Measurements from ENCODE around the gene PRLR. TPM values are rescaled to one million over a fixed set of nuclear protein-coding genes. Genes with fewer than 3 reads are reported as not detected.

PRLR gene
- polyA plus RNA-seq, 1 donor from 2014 or later: 0.50 TPM

- Histone ChIP-seq H2AFZ (ENCODE audit: low read depth, low read length) (no peak overlapping the region), H3K27ac (ENCODE audit: low read length) (no peak overlapping the region), H3K9ac (ENCODE audit: low read length) (no peak overlapping the region), H3K4me3 (ENCODE audit: low read length) (no peak overlapping the region), H3K36me3 (ENCODE audit: insufficient read depth, low read length) (no peaks in the 10 kb centered on the region), H3K4me2 (ENCODE audit: low read length) (no peak overlapping the region), H3F3A (ENCODE audit: insufficient read depth, low read length, poor library complexity, severe bottlenecking) (no peaks in the 10 kb centered on the region), H3K79me2 (replicated peaks; ENCODE audit: insufficient read depth, low read length) (no peaks in the 10 kb centered on the region), H4K20me1 (ENCODE audit: insufficient read depth) (no peaks in the 10 kb centered on the region), H3K27me3 (ENCODE audit: insufficient read depth, low read depth, low read length) (no peaks in the 10 kb centered on the region), H3K9me3 (ENCODE audit: low read length) (no peaks in the 10 kb centered on the region), H3K9me2 (ENCODE audit: insufficient read depth, low read length) (no peaks in the 10 kb centered on the region)
- no peak for TF ChIP-seq MXI1 (conservative IDR thresholded peaks at IDR 0.05; ENCODE audit: poor library complexity, severe bottlenecking)
- no peak for TF ChIP-seq POLR2AphosphoS5 (IDR thresholded peaks at IDR 0.05)
- TF ChIP-seq RAD21 (conservative IDR thresholded peaks at IDR 0.05): no peak
- TF ChIP-seq REST (IDR thresholded peaks at IDR 0.05; ENCODE audit: borderline replicate concordance): no peak
- no peak for TF ChIP-seq EP300 (conservative IDR thresholded peaks at IDR 0.05; ENCODE audit: poor library complexity, severe bottlenecking)
- TF ChIP-seq SMC3 (conservative IDR thresholded peaks at IDR 0.05; ENCODE audit: poor library complexity): no peak
Measured at GRCh38 chr5:35133186-35133585, 97.1 kb downstream of the PRLR start.

- H3K4me3 ChIP-seq (ENCODE audit: low read length): no peak overlapping the region
- no peaks in the 10 kb centered on the region for H3K9me2 ChIP-seq (ENCODE audit: insufficient read depth, low read length)
- H3K4me2 ChIP-seq (ENCODE audit: low read length): no peak overlapping the region
- H3K79me2 ChIP-seq (replicated peaks; ENCODE audit: insufficient read depth, low read length): no peaks in the 10 kb centered on the region
- no peaks in the 10 kb centered on the region for H3K27me3 ChIP-seq (ENCODE audit: insufficient read depth, low read depth, low read length)
- no peak for TF ChIP-seq EZH2 (IDR thresholded peaks at IDR 0.05; ENCODE audit: borderline replicate concordance, insufficient read depth, low read length, poor library complexity, severe bottlenecking)
- TF ChIP-seq, protein P1, sequence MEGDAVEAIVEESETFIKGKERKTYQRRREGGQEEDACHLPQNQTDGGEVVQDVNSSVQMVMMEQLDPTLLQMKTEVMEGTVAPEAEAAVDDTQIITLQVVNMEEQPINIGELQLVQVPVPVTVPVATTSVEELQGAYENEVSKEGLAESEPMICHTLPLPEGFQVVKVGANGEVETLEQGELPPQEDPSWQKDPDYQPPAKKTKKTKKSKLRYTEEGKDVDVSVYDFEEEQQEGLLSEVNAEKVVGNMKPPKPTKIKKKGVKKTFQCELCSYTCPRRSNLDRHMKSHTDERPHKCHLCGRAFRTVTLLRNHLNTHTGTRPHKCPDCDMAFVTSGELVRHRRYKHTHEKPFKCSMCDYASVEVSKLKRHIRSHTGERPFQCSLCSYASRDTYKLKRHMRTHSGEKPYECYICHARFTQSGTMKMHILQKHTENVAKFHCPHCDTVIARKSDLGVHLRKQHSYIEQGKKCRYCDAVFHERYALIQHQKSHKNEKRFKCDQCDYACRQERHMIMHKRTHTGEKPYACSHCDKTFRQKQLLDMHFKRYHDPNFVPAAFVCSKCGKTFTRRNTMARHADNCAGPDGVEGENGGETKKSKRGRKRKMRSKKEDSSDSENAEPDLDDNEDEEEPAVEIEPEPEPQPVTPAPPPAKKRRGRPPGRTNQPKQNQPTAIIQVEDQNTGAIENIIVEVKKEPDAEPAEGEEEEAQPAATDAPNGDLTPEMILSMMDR (IDR thresholded peaks at IDR 0.05; ENCODE audit: poor library complexity, severe bottlenecking): no peak
- no peak for TF ChIP-seq TAF1 (IDR thresholded peaks at IDR 0.05; ENCODE audit: low read depth)
- no peak for TF ChIP-seq RAD21 (conservative IDR thresholded peaks at IDR 0.05)
- no peak for TF ChIP-seq SMC3 (conservative IDR thresholded peaks at IDR 0.05; ENCODE audit: poor library complexity)
- no peak for TF ChIP-seq MXI1 (conservative IDR thresholded peaks at IDR 0.05; ENCODE audit: poor library complexity, severe bottlenecking)
- TF ChIP-seq REST (IDR thresholded peaks at IDR 0.05; ENCODE audit: borderline replicate concordance): no peak
- no peak for TF ChIP-seq EP300 (conservative IDR thresholded peaks at IDR 0.05; ENCODE audit: poor library complexity, severe bottlenecking)
- TF ChIP-seq POLR2AphosphoS5 (IDR thresholded peaks at IDR 0.05): no peak
- no peak overlapping the region for H3K9ac ChIP-seq (ENCODE audit: low read length)
- H4K20me1 ChIP-seq (ENCODE audit: insufficient read depth): no peaks in the 10 kb centered on the region
- H2AFZ ChIP-seq (ENCODE audit: low read depth, low read length): no peak overlapping the region
- H3K27ac ChIP-seq (ENCODE audit: low read length): no peak overlapping the region
- no peaks in the 10 kb centered on the region for H3F3A ChIP-seq (ENCODE audit: insufficient read depth, low read length, poor library complexity, severe bottlenecking)
- H3K9me3 ChIP-seq (ENCODE audit: low read length): no peaks in the 10 kb centered on the region
- no peaks in the 10 kb centered on the region for H3K36me3 ChIP-seq (ENCODE audit: insufficient read depth, low read length)
Measured at GRCh38 chr5:35131723-35132122, 98.6 kb downstream of the PRLR start.

All from neural cell (in vitro differentiated cells).